ENCODE data around the gene ZNF664.

Gene ZNF664

DNA sequence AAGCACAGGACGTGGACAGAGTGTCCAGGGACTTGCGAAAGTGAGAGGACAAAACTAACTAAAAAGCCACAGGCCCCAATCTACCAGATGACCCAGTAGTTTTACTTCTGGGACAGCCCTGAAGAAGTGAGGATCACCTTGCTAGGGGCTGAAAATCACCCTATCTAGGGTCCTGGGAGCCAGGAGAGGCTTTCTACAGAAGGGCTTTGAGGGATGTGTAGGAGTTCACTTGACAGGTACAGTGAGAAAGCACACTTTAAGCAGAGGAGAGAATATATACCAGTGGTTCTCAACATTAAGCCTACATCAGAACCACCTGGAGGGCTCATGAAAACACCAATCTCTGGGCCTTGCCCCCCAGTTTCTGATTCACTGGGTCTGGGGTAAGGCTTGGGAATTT lies 60.8 kb downstream of the ZNF664 start:
- DNase-seq (ENCODE audit: low spot score) = no peak

DNA sequence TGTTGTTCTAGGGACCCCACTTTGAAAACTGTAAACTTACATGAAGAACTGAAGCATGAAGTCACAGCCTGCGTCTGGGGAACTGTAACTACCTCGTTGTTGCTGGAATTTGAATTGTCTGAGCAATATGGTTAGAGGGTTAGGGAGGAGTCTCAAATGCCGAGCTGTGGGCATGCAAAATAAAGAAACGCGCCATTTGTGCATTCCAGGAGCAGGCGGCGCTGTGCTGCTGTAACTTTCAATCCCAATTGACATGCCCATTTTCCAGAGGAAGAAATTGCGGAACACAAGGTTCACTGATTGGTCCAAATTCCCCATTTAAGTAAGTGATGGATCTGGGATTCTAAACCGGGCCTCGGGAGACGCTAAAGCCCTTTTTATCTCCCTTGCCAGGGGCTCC lies 61.3 kb downstream of the ZNF664 start:
- DNase-seq (ENCODE audit: low spot score) = no peak

DNA sequence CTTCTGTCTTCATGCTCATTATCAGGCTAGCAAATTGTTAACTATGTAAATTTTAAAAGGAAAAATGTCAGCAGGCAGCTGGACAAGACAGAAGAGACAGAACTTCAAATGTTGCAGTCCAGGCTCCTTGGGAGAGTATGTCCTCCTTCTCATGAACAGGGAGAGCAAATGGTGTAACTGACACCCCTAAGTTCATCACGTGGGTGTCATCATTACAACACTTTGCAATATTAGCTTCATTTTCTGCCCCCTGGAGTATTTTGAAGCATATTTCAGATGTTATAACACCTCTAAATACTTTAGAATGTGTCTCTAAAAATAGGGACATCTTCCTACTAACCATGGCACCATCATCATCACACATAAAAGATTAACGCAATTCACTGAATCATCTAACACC lies 62.1 kb downstream of the ZNF664 start:
- DNase-seq (ENCODE audit: low spot score) = no peak

DNA sequence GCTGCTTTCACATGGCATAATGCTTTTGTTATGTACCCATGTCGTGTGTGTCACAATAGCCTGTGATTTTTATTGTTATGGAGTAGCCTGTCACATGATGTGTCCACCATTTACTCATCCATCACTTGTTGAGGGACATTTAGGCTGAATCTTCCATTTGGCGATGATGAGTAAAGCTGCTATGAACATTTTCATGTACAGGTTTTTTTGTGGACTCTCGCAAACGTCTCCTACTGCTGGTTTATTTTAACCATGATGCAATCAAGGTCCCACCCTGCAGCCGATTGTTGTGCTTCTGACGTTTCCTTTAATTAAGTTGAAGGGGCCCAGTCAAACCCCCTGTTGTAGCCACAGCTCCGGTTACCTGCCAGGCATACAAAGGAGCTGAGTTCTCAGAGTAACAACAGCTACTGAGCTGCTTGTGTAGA lies 63.2 kb downstream of the ZNF664 start:
- no peak for DNase-seq (ENCODE audit: low spot score)

DNA sequence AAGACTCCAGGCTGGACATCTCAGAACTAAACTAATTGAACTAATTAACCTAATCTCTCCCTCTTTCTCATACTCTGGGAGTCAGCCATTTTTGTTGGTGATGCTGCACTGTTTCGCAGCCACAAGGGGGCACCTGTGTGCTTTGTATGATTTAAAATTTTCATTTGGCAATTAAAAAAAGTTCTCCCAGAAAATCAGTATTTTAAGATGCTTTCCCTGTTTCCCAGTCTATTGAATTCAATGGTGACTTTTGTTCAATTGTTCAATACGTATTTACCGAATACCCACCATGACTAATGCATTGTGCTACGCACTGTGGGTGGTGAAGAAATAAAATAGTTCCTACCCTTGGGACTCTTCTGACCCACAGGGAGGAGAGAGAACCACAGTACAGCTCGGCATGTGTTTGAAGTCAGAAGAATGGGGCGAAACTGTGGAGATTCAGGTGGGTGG lies 63.7 kb downstream of the ZNF664 start:
- DNase-seq (ENCODE audit: low spot score) = peak; percentile 52

DNA sequence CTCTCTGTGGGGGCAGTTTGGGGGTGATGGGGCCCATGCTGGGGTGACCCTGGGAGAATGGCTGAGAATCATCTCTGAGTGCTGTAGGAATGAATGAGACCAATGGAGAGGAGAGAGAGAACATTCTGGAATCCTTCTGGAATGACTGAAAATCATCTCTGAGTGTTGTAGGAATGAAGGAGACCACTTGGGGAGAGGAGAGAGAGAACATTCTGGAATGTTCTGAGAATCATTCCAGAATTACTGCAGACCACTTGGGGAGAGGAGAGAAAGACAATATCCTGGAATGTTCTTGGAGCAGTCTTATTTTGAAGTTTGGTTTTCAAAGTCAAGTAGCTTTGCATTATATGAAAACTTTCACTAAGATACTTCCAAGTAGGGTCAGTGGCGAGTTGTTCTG lies 64.3 kb downstream of the ZNF664 start:
- DNase-seq (ENCODE audit: low spot score) = no peak

DNA sequence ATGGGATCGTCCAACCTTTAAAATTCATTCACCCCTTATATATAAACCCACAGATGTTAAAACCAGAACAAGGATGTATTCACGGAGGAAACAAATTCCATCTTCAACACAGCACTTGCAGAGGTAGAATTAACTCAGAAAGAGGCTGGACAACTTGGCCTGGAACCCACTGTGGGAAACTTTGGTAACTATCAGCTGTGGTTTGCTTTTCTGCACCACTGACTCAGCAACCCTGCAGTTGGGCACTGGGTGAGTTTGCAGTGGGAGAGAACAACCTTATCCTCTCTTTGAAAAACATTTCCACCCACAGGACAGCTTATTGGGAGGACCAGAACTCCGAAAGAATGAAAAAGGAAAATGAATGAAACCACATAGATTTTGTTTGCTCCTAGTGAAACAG lies 66.3 kb downstream of the ZNF664 start:
- DNase-seq (ENCODE audit: low spot score) = no peak

DNA sequence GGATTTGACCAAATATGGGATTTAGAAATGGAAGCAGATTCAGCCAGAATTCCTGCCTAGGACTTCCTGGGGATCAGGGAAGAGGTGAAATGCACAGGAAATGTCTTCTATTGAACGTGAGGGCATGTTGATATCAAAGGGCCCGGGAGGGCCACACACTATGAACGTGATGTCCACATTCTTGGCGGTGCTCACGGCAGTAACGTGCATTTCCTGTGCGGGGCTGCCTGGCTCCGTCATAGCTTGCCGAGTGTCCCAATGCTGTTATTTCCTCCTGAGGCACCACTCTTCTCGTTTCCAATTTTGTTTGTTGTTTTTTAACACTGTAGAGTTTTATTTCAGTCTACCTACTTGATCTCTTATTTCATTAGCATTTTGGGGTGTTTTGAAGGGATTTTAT lies 67.3 kb downstream of the ZNF664 start:
- DNase-seq (ENCODE audit: low spot score) = peak; percentile 32

DNA sequence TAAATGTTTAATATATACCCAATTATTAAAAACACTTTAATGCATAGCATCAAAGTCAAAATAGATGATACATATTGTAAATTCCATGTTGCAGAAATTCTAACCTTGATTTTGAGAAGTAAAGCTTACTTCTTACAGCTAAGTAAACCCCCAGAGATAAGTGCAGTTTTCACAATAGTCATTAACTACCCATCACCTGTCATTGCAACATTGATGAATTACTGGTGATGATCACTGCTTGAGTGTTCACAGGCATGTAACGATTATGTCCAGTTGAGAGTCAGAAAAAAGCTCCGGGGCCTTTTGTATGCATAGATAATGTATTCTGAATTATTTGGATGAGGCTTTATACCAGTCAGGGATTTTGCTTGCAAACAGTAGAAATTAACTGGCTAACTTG lies 67.7 kb downstream of the ZNF664 start:
- DNase-seq (ENCODE audit: low spot score) = no peak

DNA sequence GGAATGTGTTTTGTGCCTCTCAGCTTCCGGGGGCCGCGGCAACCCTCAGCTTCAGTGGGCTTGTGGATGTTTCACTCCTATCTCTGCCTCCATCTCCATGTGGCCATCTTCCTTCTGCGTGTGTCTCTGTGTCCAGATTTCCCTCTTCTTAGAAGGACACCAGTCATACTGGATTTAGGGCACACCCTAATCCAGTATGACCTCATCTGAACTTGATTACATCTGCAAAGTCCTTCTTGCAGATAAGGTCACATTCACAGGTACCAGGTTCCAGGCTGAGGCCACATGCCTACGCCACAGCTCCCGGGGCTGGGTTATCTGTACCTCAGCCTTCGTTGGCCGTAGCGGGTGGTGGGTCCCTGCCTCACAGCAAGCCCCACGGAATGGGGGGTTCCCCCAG lies 68.9 kb downstream of the ZNF664 start:
- no peak for DNase-seq (ENCODE audit: low spot score)

DNA sequence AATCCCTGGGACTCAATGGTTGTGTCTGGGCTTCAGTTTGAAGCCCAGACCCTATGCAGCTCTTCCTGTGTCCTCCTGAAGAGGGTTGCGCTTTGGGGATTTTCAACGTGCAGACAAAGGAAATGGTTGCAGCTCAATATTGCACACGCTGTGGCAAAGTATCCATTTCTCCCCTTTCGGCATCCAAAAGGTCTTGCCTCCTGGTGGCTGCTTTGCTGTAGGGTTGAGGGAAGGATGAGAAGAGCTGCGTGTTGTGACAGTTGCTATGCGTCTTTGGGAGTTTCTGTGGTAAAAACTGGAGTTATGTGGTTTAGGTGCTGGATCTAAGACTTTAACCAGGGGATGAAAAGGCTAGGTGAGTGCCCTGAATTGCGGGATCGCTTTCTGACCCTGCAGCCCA lies 71.0 kb downstream of the ZNF664 start:
- no peak for DNase-seq (ENCODE audit: low spot score)

DNA sequence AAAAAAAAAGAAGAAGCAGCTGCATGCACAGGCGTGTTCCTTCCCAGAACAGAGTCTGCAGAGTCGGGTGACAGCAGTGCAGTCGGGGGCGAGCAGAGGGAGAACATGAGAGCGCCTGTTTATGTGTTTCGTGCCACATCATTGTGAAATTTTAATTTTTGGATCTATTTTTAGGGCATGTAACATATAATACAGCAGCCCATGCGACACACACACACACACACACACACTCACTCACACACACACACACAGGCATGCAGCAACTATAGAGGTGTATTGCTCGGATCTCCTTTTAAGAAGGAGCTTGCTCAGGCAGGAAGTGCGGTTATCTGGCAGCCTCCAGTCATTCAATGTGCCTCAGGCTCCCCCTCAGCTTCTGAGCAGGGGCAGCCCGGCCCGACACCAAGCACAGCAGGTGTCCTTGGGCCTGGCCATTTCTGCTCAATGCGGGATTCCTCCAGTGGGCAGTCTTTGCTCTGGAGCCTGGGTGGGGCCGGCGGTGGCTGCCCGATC lies 71.8 kb downstream of the ZNF664 start:
- no peak for DNase-seq (ENCODE audit: low spot score)

DNA sequence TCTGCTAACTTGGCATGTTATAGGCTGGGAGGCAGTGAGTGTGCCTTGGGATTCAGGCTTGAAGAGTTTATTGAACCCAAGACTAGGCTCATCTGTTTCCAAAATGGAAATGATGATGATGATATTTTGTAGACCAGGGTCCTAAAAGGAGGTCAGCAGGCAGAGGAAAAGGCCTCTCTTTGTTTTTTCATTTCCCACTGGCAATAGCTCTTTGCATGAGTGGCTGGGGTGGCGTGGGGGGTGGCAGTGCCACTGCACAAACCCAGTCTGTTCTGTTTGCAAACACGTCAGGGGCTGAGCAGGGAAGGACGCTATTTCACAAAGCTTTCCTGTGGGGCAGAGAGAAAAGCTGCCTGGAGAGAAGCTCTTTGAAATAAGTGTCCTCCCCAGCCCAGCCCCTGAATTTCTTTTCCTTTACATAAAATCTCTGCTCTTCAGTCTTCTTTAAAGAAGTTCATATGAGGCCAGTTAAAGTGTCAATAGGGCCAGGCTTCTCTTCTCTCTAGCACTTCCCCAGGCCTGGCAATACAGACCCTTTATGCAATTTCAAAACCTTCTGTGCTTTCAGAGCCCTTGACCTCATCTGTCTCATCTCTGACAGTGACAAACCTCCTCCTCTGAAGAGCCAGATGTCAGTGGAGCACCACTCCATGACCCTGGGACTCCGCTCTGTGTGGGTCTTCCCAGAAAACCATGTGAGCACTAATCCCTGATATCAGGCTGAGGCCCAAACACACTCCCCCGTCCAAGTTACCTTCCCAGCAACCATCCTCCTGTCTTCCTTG lies 72.8 kb downstream of the ZNF664 start:
- no peak for DNase-seq (ENCODE audit: low spot score)

DNA sequence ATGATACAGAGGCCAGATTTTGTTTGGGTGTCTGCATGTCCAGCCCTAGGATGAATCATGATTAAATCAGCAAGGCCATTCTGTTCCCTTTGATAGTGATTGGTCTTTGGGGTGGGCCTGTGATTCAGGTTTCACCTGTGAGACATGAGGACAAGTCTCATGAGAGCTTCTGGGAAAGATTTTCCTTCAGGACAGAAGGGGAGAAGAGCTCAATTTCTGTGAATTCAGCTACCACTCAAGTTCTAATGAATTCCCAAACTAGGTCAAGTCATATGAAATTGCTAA lies 73.4 kb downstream of the ZNF664 start:
- DNase-seq (ENCODE audit: low spot score) = no peak

DNA sequence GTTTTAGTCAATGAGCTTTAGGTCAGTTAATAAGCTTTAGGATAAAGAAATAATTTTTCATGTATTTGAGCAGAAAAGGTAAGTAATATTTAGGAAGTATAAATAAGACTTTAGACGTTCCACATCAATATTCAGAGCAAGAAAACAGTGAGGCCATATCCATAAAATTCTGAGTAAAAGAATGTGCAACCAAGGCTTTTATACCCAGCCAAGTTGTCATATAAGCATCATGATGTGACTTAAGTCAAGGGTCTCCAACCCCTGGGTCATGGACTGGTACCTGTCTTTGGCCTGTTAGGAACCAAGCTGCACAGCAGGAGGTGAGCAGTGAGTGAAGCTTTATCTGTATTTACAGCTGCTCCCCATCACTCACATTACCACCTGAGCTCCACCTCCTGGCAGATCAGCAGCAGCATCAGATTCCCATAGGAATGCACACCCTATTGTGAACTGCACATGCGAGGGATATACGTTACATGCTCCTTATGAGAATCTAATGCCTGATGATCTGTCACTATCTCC lies 74.1 kb downstream of the ZNF664 start:
- no peak for DNase-seq (ENCODE audit: low spot score)

DNA sequence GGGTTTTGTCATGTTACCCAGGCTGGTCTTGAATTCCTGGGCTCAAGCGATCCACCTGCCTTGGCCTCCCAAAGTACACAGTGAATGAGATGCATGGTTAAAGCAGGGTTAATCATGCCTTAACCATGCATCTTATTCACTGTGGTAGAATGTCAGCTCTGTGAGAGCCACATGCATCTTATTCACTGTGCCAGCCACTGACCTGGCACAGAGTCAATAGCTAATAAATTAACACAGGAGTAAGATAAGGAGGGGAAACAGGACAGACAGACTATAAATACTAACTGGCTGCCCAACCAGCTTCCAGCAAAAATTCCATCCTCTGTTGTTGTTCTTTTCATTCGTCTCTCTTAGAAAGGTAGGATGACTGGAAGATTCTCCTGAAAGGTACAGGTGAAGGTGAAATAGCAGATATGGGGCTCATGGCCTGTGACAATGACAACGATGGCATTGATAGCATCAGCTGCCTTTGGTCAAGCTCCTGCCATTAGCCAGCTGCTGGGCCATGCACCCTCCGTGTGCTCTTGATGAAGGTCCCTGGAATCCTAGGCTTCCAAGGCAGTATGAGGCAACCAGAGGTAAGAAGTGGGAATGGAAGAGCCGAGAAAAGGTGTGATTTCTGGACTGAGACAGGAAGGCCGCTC lies 76.6 kb downstream of the ZNF664 start:
- DNase-seq (ENCODE audit: low spot score) = no peak

DNA sequence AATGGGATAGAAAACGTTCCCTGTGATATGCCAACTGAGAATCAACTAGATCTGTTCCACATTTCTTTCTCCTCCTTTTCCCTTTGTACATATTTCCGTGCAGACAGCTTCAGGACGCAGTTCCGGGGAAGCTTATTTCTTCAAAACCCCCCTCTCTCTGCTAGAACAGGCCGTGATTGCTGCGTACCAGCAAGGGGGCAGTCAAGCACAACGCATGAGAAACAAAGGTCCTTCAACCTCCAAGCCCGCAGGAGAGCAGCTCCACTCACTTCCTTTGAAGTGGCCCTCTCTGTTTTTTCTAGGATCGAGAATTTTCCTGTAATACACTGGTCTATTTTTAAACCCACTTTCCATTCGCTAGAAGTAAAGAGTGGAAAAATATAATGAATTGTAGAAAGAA lies 80.8 kb downstream of the ZNF664 start:
- DNase-seq (ENCODE audit: low spot score) = peak; percentile 48

DNA sequence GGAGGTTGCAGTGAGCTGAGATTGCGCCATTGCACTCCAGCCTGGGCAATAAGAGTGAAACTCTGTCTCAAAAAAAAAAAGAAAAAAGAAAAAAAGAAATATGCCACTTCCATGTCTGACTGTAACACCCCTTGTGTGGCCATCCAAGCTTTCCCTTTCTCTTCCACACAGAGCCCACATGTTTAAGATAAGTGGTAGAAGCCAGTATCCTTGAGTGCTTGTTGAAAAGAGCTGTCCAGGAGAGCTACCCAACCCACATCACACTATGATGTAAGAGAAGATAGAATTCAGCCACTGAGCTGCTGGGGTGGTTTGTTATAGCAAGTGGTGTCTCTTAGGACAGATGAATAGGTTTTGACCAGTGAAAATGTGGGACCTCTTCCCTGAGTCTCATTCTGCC lies 82.1 kb downstream of the ZNF664 start:
- no peak for DNase-seq (ENCODE audit: low spot score)

DNA sequence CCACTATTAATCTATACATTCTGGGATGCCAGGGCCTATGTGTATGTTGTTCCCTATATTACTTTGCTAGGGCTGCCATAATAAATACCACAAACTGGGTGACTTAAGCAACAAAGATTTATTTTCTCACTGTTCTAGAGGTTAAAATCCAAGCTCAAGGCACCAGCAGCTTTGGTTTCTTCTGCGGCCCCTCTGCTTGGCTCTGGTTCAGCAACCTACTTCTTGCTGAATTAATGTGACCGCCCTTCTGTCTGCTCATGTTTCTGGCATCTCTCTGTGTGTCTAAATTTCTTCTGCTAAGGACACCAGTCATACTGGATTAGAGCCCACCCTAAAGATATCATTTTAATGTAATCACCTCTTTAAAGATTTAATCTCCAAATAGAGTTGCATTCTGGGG lies 84.7 kb downstream of the ZNF664 start:
- DNase-seq (ENCODE audit: low spot score) = no peak

DNA sequence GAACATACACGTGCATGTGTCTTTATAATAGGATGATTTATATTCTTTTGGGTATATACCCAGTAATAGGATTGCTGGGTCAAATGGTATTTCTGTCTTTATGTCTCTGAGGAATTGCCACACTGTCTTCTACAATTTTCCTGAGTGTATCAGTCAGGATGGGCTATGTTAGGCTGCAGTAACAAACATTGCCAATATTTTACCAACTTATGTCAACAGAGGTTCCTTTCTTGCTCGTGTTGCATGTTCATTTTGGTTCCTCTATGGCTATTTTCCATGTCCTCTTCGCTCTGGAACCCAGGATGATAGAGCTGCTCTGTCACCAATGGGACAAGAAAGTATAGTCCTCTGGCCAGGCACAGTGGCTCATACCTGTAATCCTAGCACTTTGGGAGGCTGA lies 86.7 kb downstream of the ZNF664 start:
- DNase-seq (ENCODE audit: low spot score) = no peak

Measured in kidney capillary endothelial cell (primary cell).